ENCODE data around the gene SMG5.
"Not testable (repeated sequence)": the region's sequence is repeated elsewhere in the genome, so short reads cannot be mapped to it uniquely, and the experiment has no call there.

Gene SMG5

GRCh38 chr1:156244712-156245111 lies 37.9 kb downstream of the SMG5 start:
- DNase-seq (ENCODE audit: low read depth in 2 of 2), result no peak

- DNase-seq (ENCODE audit: low read depth in 2 of 2), result no peak
These were observed 38.5 kb downstream of the SMG5 start for GRCh38 chr1:156244126-156244525.

GRCh38 chr1:156242738-156243137 lies 39.9 kb downstream of the SMG5 start:
- DNase-seq (ENCODE audit: low read depth in 2 of 2), result no peak

- DNase-seq (ENCODE audit: low read depth in 2 of 2), result no peak
These were observed 40.7 kb downstream of the SMG5 start, which contains the start of gene BGLAP for GRCh38 chr1:156241926-156242325. BGLAP (plus strand) TSS chr1:156242184; CDS start chr1:156242232, 48 bp downstream.

- no peak for DNase-seq (ENCODE audit: low read depth in 2 of 2)
These were observed 41.3 kb downstream of the SMG5 start for GRCh38 chr1:156241311-156241811.

GRCh38 chr1:156238248-156238647 lies 44.4 kb downstream of the SMG5 start:
- DNase-seq (ENCODE audit: low read depth in 2 of 2), result no peak

- DNase-seq (ENCODE audit: low read depth in 2 of 2), result no peak
These were observed 46.5 kb downstream of the SMG5 start for GRCh38 chr1:156236164-156236563.

- DNase-seq (ENCODE audit: low read depth in 2 of 2), result no peak
These were observed 49.0 kb downstream of the SMG5 start for GRCh38 chr1:156233426-156234127.

GRCh38 chr1:156232201-156232894 lies 50.3 kb downstream of the SMG5 start:
- DNase-seq (ENCODE audit: low read depth in 2 of 2), result no peak

GRCh38 chr1:156230473-156230837 lies 52.2 kb downstream of the SMG5 start:
- no peak for DNase-seq (ENCODE audit: low read depth in 2 of 2)

GRCh38 chr1:156229809-156230472 lies 52.7 kb downstream of the SMG5 start:
- DNase-seq (ENCODE audit: low read depth in 2 of 2), result no peak

- no peak for DNase-seq (ENCODE audit: low read depth in 2 of 2)
These were observed 54.1 kb downstream of the SMG5 start for GRCh38 chr1:156228501-156228900.

- no peak for DNase-seq (ENCODE audit: low read depth in 2 of 2)
These were observed 55.8 kb downstream of the SMG5 start for GRCh38 chr1:156226782-156227181.

- no peak for DNase-seq (ENCODE audit: low read depth in 2 of 2)
These were observed 56.5 kb downstream of the SMG5 start for GRCh38 chr1:156226116-156226538.

GRCh38 chr1:156225677-156226014 lies 57.0 kb downstream of the SMG5 start:
- DNase-seq (ENCODE audit: low read depth in 2 of 2), result no peak

GRCh38 chr1:156221986-156222692 lies 60.5 kb downstream of the SMG5 start:
- DNase-seq (ENCODE audit: low read depth in 2 of 2), result no peak

GRCh38 chr1:156220226-156220625 lies 62.4 kb downstream of the SMG5 start:
- no peak for DNase-seq (ENCODE audit: low read depth in 2 of 2)

- peak in 1 of 2 donors; percentile 30 for DNase-seq (ENCODE audit: low read depth in 2 of 2)
These were observed 64.8 kb downstream of the SMG5 start for GRCh38 chr1:156217871-156218270.

GRCh38 chr1:156216361-156217086 lies 66.1 kb downstream of the SMG5 start:
- not testable (repeated sequence) for DNase-seq (ENCODE audit: low read depth in 2 of 2)

GRCh38 chr1:156214024-156214748 lies 68.4 kb downstream of the SMG5 start:
- no peak for DNase-seq (ENCODE audit: low read depth in 2 of 2)

GRCh38 chr1:156213644-156213966 lies 69.0 kb downstream of the SMG5 start:
- DNase-seq (ENCODE audit: low read depth in 2 of 2), result no peak
